MM.1S (cell line): ENCODE data around the gene PROSER3.

Experiments used
- DNase-seq: peaks from one replicate; pipeline ENCODE4 v3.0.0-alpha.2; 2015
- H2AFZ ChIP-seq: fragments of 300-600 bp; sonication (generic); 2 replicates; pipeline ENCODE4 v1.6.0; 2016; ENCODE audit warnings: antibody characterized with exemption, low read length
- H3F3A ChIP-seq: fragments of 300-600 bp; sonication (generic); 2 replicates; pipeline ENCODE4 v1.6.1; 2016; ENCODE audit warnings: mild to moderate bottlenecking, antibody characterized with exemption, low read length, moderate library complexity, mixed read lengths; ENCODE audit not compliant: insufficient read depth
- H3K27ac ChIP-seq: fragments of 300-600 bp; sonication (generic); 2 replicates; pipeline ENCODE4 v1.5.1; 2016; ENCODE audit warnings: mild to moderate bottlenecking, low read length
- H3K27me3 ChIP-seq: fragments of 300-600 bp; sonication (generic); replicated peaks from 2 replicates; pipeline ENCODE4 v1.6.0; 2016; ENCODE audit warnings: low read length; ENCODE audit not compliant: insufficient read depth
- H3K36me3 ChIP-seq: fragments of 300-600 bp; sonication (generic); replicated peaks from 2 replicates; pipeline ENCODE4 v1.6.1; 2016; ENCODE audit warnings: mild to moderate bottlenecking, low read length, mixed read lengths; ENCODE audit not compliant: insufficient read depth
- H3K4me1 ChIP-seq: fragments of 300-600 bp; sonication (generic); 2 replicates; pipeline ENCODE4 v1.6.1; 2016; ENCODE audit warnings: low read length, mixed read lengths
- H3K4me2 ChIP-seq: fragments of 300-600 bp; sonication (generic); 2 replicates; pipeline ENCODE4 v1.6.0; 2016; ENCODE audit warnings: low read depth, low read length
- H3K4me3 ChIP-seq: fragments of 300-600 bp; sonication (generic); 2 replicates; pipeline ENCODE4 v1.5.1; 2016; ENCODE audit warnings: low read length, mixed read lengths
- H3K79me2 ChIP-seq: fragments of 300-600 bp; sonication (generic); 2 replicates; pipeline ENCODE4 v1.6.1; 2016; ENCODE audit warnings: mixed run types, low read length, mixed read lengths
- H3K9ac ChIP-seq: fragments of 300-600 bp; sonication (generic); 2 replicates; pipeline ENCODE4 v1.6.1; 2016; ENCODE audit warnings: low read length, mixed read lengths
- H3K9me2 ChIP-seq: fragments of 300-600 bp; sonication (generic); replicated peaks from 2 replicates; pipeline ENCODE4 v1.6.1; 2016; ENCODE audit warnings: mild to moderate bottlenecking, low read length, mixed read lengths; ENCODE audit not compliant: insufficient read depth
- H3K9me3 ChIP-seq: fragments of 300-600 bp; sonication (generic); replicated peaks from 2 replicates; pipeline ENCODE4 v1.6.1; 2016; ENCODE audit warnings: mild to moderate bottlenecking, low read length, mixed read lengths; ENCODE audit not compliant: insufficient read depth
- H4K20me1 ChIP-seq: fragments of 300-600 bp; sonication (generic); 2 replicates; pipeline ENCODE4 v1.6.1; 2016; ENCODE audit warnings: mild to moderate bottlenecking, low read length, moderate library complexity, mixed read lengths; ENCODE audit not compliant: insufficient read depth
- CTCF ChIP-seq: fragments of 300-600 bp; sonication (generic); IDR thresholded peaks from 2 replicates; pipeline ENCODE4 v1.5.1; 2016; ENCODE audit warnings: antibody characterized with exemption, low read length, mixed read lengths
- EZH2 ChIP-seq: fragments of 300-600 bp; sonication (generic); optimal IDR thresholded peaks from 2 replicates; pipeline ENCODE3; 2017; ENCODE audit warnings: low read depth, mild to moderate bottlenecking, antibody characterized with exemption, low read length, mixed read lengths
- EZH2phosphoT487 ChIP-seq: fragments of 300-600 bp; sonication (generic); IDR thresholded peaks from 2 replicates; pipeline ENCODE4 v1.6.1; 2018; ENCODE audit warnings: antibody characterized with exemption, low read length

The PROSER3 gene

GRCh38 chr19:35764432-35765315 lies 6.7 kb downstream of the PROSER3 start:
- no peak for TF ChIP-seq CTCF
- TF ChIP-seq EZH2, result no peak
- Histone ChIP-seq H3K9ac (no peak overlapping the region), H3K79me2 (peaks cover 2% of the 10 kb centered on the region), H3K27me3 (no peaks in the 10 kb centered on the region), H3K36me3 (no peaks in the 10 kb centered on the region), H3K9me2 (no peaks in the 10 kb centered on the region), H3K27ac (no peak overlapping the region), H3F3A (no peaks in the 10 kb centered on the region), H3K4me3 (no peak overlapping the region), H2AFZ (no peak overlapping the region), H3K4me2 (no peak overlapping the region), H4K20me1 (no peaks in the 10 kb centered on the region), H3K9me3 (no peaks in the 10 kb centered on the region), H3K4me1 (no peaks in the 10 kb centered on the region)
- no peak for DNase-seq

- Histone ChIP-seq H4K20me1 (no peaks in the 10 kb centered on the region), H3F3A (no peaks in the 10 kb centered on the region), H3K4me2 (no peak overlapping the region), H3K27me3 (no peaks in the 10 kb centered on the region), H3K36me3 (no peaks in the 10 kb centered on the region), H3K9me2 (no peaks in the 10 kb centered on the region), H3K4me1 (no peaks in the 10 kb centered on the region), H3K9ac (no peak overlapping the region), H2AFZ (no peak overlapping the region), H3K9me3 (no peaks in the 10 kb centered on the region), H3K79me2 (no peaks in the 10 kb centered on the region), H3K27ac (no peak overlapping the region), H3K4me3 (no peak overlapping the region)
- TF ChIP-seq CTCF (no peak), EZH2phosphoT487 (no peak), EZH2 (no peak)
- no peak for DNase-seq
Measured at GRCh38 chr19:35766571-35767104, 8.7 kb downstream of the PROSER3 start.

- Histone ChIP-seq H3K4me2 (no peak overlapping the region), H3K4me1 (no peaks in the 10 kb centered on the region), H3K36me3 (no peaks in the 10 kb centered on the region), H3F3A (no peaks in the 10 kb centered on the region), H3K4me3 (no peak overlapping the region), H3K9ac (no peak overlapping the region), H3K27ac (no peak overlapping the region), H4K20me1 (no peaks in the 10 kb centered on the region), H3K9me2 (no peaks in the 10 kb centered on the region), H3K79me2 (no peaks in the 10 kb centered on the region), H2AFZ (no peak overlapping the region), H3K27me3 (no peaks in the 10 kb centered on the region), H3K9me3 (no peaks in the 10 kb centered on the region)
- no peak for DNase-seq
- TF ChIP-seq EZH2 (no peak), CTCF (no peak), EZH2phosphoT487 (no peak)
Measured at GRCh38 chr19:35767288-35768081, 9.5 kb downstream of the PROSER3 start.
